LNCaP clone FGC (cell line): Measurements from ENCODE around the gene SPINT1.

Source experiments
- DNase-seq: peaks from one replicate; pipeline ENCODE4 v3.0.0-alpha.2; 2011; ENCODE audit warnings: low read depth
- H3K4me3 ChIP-seq: 2 replicates; pipeline ENCODE4 v1.5.1; 2011; ENCODE audit warnings: mild to moderate bottlenecking, low read depth, low read length, control low read depth
- TF ChIP-seq, protein P1 (sequence below): IDR thresholded peaks from 2 replicates; pipeline ENCODE4 v1.5.1; 2012; ENCODE audit warnings: mild to moderate bottlenecking; ENCODE audit not compliant: control insufficient read depth, insufficient read depth; ENCODE audit errors: extremely low read depth

Gene SPINT1

GRCh38 chr15:40830884-40831283 lies 13.0 kb upstream of the SPINT1 start:
- TF ChIP-seq, protein P1, sequence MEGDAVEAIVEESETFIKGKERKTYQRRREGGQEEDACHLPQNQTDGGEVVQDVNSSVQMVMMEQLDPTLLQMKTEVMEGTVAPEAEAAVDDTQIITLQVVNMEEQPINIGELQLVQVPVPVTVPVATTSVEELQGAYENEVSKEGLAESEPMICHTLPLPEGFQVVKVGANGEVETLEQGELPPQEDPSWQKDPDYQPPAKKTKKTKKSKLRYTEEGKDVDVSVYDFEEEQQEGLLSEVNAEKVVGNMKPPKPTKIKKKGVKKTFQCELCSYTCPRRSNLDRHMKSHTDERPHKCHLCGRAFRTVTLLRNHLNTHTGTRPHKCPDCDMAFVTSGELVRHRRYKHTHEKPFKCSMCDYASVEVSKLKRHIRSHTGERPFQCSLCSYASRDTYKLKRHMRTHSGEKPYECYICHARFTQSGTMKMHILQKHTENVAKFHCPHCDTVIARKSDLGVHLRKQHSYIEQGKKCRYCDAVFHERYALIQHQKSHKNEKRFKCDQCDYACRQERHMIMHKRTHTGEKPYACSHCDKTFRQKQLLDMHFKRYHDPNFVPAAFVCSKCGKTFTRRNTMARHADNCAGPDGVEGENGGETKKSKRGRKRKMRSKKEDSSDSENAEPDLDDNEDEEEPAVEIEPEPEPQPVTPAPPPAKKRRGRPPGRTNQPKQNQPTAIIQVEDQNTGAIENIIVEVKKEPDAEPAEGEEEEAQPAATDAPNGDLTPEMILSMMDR, result no peak
- no peak overlapping the region for H3K4me3 ChIP-seq
- DNase-seq, result no peak

DNA sequence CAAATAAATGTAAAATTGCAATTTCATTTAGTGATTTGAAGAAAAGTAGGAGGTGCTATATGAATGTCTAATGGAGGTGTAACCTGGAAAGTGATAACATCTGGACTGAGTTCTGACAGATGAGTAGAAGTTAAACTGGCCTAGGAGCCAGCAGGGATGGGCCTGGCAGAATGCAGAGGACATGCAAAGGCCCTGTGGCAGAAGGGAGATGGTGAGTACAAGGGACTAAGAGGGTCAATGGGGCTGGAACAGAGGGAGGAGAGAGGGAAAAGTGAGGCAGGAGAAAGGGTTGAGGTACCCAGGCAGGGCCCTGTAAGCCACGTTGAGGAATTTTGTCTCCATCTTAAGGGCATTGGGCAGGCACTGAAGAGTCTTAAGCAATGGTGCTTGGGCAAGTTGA lies 12.0 kb upstream of the SPINT1 start:
- no peak for DNase-seq
- H3K4me3 ChIP-seq, result no peak overlapping the region
- TF ChIP-seq, protein P1, result no peak

DNA sequence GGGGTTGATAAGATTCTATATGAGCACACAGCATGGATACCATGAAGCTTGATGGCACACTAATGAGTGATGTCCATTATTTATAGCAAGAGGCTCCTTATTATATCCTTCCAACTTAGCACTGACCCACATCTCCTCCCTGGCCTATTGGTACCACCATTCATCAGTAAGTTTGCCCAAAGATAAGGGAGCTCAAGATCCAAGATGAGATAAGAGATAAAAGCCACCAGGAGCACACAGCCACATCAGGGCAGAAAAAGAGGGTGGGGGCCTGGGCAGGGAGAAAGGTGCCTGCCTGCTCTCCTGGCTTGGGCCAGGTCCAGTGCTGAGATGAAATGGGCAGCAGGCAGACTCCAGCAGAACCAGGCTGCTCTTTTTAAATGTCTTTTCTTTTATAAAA lies 10.9 kb upstream of the SPINT1 start:
- DNase-seq, result no peak

DNA sequence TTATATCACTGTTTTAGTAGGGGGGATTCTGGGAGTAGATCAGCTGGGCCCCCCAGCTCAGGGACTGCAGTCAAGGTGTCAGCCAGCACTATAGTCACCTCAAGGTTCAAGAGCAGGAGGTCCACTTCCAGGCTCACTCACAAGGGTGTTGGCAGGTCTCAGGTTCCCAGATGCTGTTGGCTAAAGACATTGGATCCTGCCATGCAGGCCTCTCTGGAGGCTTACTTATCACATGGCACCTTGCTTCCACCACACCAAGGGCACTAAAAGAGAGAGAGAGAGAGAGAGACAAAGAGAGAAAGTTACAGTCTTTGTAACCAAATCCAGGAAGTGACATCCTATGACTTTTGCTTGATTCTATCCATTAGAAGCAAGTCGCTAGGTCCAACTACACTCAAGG lies 7.8 kb upstream of the SPINT1 start:
- TF ChIP-seq, protein P1, result no peak
- H3K4me3 ChIP-seq, result no peak overlapping the region
- no peak for DNase-seq

More for the DNA sequence above, 10.9 kb upstream of the SPINT1 start:
- TF ChIP-seq, protein P1, result no peak
- no peak overlapping the region for H3K4me3 ChIP-seq

DNA sequence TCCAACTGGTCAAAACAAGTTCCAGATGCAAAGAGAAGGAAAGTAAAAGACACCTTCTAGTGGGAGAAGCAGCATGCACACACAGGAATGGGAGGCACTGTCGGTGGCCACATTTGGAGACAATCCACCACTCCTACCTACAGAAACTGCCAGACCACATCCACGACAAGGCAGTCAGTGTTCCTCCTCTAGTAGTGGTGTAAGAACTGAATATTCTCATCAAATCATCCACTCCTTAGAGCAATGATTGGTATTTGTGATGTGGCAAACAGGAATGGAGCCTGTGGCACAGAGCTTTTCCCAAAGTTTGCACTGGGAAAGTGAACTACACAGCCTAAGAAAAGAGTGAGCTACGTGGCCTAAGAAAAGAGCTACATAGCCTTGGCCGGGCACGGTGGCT lies 5.1 kb upstream of the SPINT1 start:
- no peak for DNase-seq
- no peak overlapping the region for H3K4me3 ChIP-seq
- TF ChIP-seq, protein P1, result no peak

- no peak for DNase-seq
- TF ChIP-seq, protein P1, result no peak
- no peak overlapping the region for H3K4me3 ChIP-seq
Observed at GRCh38 chr15:40841741-40842140, 2.1 kb upstream of the SPINT1 start.

DNA sequence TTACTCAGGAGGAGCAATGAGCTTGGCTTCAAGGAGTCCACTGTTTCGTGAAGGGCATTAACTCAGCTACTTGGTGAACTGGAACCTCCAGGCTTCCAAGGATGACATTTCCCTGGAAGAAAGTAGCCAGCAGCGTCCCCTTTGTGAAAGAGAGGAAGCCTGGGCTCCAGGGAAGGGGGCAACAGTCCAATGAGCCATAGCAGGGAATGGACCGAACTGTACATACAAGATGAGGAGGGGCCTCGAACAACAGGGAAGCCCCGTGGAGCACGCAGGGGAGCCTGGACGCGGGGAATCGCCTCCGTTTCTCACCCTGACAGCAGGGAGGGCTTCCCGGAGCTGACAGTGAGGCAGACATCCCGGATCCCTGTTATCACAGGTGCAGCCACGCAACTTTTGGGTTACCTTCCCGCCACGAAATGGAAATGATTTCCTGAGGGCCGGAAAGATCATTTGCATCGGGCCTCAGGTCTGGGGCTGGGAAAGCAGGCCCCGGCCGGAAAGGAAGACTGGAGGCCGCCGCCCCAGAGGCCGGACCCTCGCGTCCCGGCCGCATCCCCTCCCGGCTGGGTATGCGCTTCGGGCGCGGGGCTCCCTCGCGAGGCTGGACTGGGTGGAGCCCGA lies 475 bp upstream of the SPINT1 start:
- DNase-seq, result no peak
- peak overlapping the region; percentile 80 for H3K4me3 ChIP-seq
- TF ChIP-seq, protein P1, result no peak
